ENCODE measurements around the gene EEFSEC.

GRCh38 chr3:128317698-128318231, 164.5 kb downstream of the EEFSEC start:
- no peak for TF ChIP-seq POLR2A (IDR thresholded peaks at IDR 0.05)
- no peak for TF ChIP-seq CTCF (IDR thresholded peaks at IDR 0.05 in 8 of 11, conservative IDR thresholded peaks at IDR 0.05 in 3 of 11)
- no peak for TF ChIP-seq POLR2AphosphoS5 (IDR thresholded peaks at IDR 0.05)
